Measurements from ENCODE around the gene ADAR. TPM values are rescaled to one million over a fixed set of nuclear protein-coding genes. Genes with fewer than 3 reads are reported as not detected.

Gene ADAR
- polyA plus RNA-seq, 1 donor (not counting 4 experiments of a cell fraction or from before 2014, with no cell fraction given): 148 TPM

GRCh38 chr1:154550070-154550469 is 57.9 kb downstream of the ADAR start:
- H3K9me1 ChIP-seq (ENCODE audit: control insufficient read depth, extremely low read depth, insufficient read depth, low read length): peaks cover 2% of the 10 kb centered on the region
- FAIRE-seq (no peak), DNase-seq (ENCODE audit: low read depth, low spot score) (no peak)
- TF ChIP-seq, protein P1, sequence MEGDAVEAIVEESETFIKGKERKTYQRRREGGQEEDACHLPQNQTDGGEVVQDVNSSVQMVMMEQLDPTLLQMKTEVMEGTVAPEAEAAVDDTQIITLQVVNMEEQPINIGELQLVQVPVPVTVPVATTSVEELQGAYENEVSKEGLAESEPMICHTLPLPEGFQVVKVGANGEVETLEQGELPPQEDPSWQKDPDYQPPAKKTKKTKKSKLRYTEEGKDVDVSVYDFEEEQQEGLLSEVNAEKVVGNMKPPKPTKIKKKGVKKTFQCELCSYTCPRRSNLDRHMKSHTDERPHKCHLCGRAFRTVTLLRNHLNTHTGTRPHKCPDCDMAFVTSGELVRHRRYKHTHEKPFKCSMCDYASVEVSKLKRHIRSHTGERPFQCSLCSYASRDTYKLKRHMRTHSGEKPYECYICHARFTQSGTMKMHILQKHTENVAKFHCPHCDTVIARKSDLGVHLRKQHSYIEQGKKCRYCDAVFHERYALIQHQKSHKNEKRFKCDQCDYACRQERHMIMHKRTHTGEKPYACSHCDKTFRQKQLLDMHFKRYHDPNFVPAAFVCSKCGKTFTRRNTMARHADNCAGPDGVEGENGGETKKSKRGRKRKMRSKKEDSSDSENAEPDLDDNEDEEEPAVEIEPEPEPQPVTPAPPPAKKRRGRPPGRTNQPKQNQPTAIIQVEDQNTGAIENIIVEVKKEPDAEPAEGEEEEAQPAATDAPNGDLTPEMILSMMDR (optimal IDR thresholded peaks at IDR 0.05 in 1 of 3, IDR thresholded peaks at IDR 0.05 in 1 of 3, conservative IDR thresholded peaks at IDR 0.05 in 1 of 3; ENCODE audit: extremely low read depth in 1 of 3, insufficient read depth in 2 of 3, low read length in 3 of 3): no peak
- no peak for TF ChIP-seq EZH2 (IDR thresholded peaks at IDR 0.05; ENCODE audit: low read length)
- dilution Hi-C loops (cut with MboI; ENCODE audit: extremely low pct_ligation_motif_present, low sequenced_read_pairs): no loop called here
- H3K27me3 ChIP-seq (ENCODE audit: control insufficient read depth, extremely low read depth, insufficient read depth, low read length): no peaks in the 10 kb centered on the region
- no peaks in the 10 kb centered on the region for H3K79me2 ChIP-seq (ENCODE audit: control insufficient read depth, insufficient read depth, low read length)
- no peak overlapping the region for H3K9ac ChIP-seq (ENCODE audit: control insufficient read depth, extremely low read depth, insufficient read depth, low read length)
- no peak overlapping the region for H3K27ac ChIP-seq (ENCODE audit: control insufficient read depth, insufficient read depth, low read length)
- no peak overlapping the region for H2AFZ ChIP-seq (ENCODE audit: control insufficient read depth, low read length)
- H3K9me3 ChIP-seq (ENCODE audit: control insufficient read depth, low read depth, low read length): no peaks in the 10 kb centered on the region
- H3K4me3 ChIP-seq (ENCODE audit: control insufficient read depth in 2 of 3, extremely low read depth in 1 of 3, insufficient read depth in 2 of 3, low read depth in 1 of 3, low read length in 3 of 3): no peak overlapping the region
- no peaks in the 10 kb centered on the region for H4K20me1 ChIP-seq (ENCODE audit: control insufficient read depth, extremely low read depth, insufficient read depth, low read length)
- H3K4me2 ChIP-seq (ENCODE audit: control insufficient read depth, extremely low read depth, insufficient read depth, low read depth, low read length): no peak overlapping the region
- peaks cover 13% of the 10 kb centered on the region for H3K4me1 ChIP-seq (ENCODE audit: control insufficient read depth, extremely low read depth, insufficient read depth, low read length)
- peaks cover 41 to 63% of the 10 kb centered on the region in 2 experiments for H3K36me3 ChIP-seq (ENCODE audit: control insufficient read depth in 2 of 2, extremely low read depth in 1 of 2, insufficient read depth in 2 of 2, low read length in 2 of 2)

DNA sequence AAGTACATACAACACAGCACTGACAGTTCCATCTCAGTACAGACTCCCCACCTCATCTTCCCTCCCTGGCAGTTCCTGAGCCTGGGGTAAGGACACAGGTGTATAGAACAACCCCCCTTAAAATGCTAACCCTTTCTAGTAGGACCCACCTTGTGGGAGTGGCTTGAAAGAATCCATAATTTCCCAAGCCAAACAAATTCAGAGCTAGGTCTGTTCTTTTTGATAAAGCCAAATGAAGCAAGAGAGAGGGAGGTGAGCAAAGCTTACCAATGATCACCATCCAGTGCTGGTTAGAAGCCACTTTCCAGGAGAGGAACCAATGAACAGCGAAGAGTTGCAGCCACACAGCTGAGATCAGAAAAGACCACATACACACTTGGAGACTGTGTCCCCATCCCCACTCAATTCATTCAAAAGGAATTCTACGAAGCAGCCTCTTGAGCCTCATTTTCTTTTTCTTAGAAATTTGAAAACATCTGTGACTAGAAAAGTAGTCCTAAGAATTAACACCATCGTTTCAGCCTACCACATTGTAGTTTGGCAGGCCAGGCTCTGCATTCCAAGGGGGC is 58.7 kb downstream of the ADAR start:
- FAIRE-seq: peak; percentile 67
- peaks cover 4% of the 10 kb centered on the region for H3K27me3 ChIP-seq (ENCODE audit: control insufficient read depth, extremely low read depth, insufficient read depth, low read length)
- no peak overlapping the region for H3K4me3 ChIP-seq (ENCODE audit: control insufficient read depth in 2 of 3, extremely low read depth in 1 of 3, insufficient read depth in 2 of 3, low read depth in 1 of 3, low read length in 3 of 3)
- peaks cover 36 to 57% of the 10 kb centered on the region in 2 experiments for H3K36me3 ChIP-seq (ENCODE audit: control insufficient read depth in 2 of 2, extremely low read depth in 1 of 2, insufficient read depth in 2 of 2, low read length in 2 of 2)
- DNase-seq (ENCODE audit: low read depth, low spot score): no peak
- H3K4me1 ChIP-seq (ENCODE audit: control insufficient read depth, extremely low read depth, insufficient read depth, low read length): peaks cover 13% of the 10 kb centered on the region
- H4K20me1 ChIP-seq (ENCODE audit: control insufficient read depth, extremely low read depth, insufficient read depth, low read length): no peaks in the 10 kb centered on the region
- peaks cover 2% of the 10 kb centered on the region for H3K9me1 ChIP-seq (ENCODE audit: control insufficient read depth, extremely low read depth, insufficient read depth, low read length)
- TF ChIP-seq, protein P1 (optimal IDR thresholded peaks at IDR 0.05 in 1 of 3, IDR thresholded peaks at IDR 0.05 in 1 of 3, conservative IDR thresholded peaks at IDR 0.05 in 1 of 3; ENCODE audit: extremely low read depth in 1 of 3, insufficient read depth in 2 of 3, low read length in 3 of 3): no peak
- TF ChIP-seq EZH2 (IDR thresholded peaks at IDR 0.05; ENCODE audit: low read length): no peak
- H3K9ac ChIP-seq (ENCODE audit: control insufficient read depth, extremely low read depth, insufficient read depth, low read length): no peak overlapping the region
- no peaks in the 10 kb centered on the region for H3K79me2 ChIP-seq (ENCODE audit: control insufficient read depth, insufficient read depth, low read length)
- H3K4me2 ChIP-seq (ENCODE audit: control insufficient read depth, extremely low read depth, insufficient read depth, low read depth, low read length): no peak overlapping the region
- no peak overlapping the region for H2AFZ ChIP-seq (ENCODE audit: control insufficient read depth, low read length)
- dilution Hi-C loops (cut with MboI; ENCODE audit: extremely low pct_ligation_motif_present, low sequenced_read_pairs): no loop called here
- no peaks in the 10 kb centered on the region for H3K9me3 ChIP-seq (ENCODE audit: control insufficient read depth, low read depth, low read length)
- no peak overlapping the region for H3K27ac ChIP-seq (ENCODE audit: control insufficient read depth, insufficient read depth, low read length)
